MM.1S (cell line): ENCODE data around the gene KIF25.

ENCODE experiments used
- CTCF ChIP-seq: fragments of 300-600 bp; sonication (generic); IDR thresholded peaks from 2 replicates; pipeline ENCODE4 v1.5.1; 2016; ENCODE audit warnings: antibody characterized with exemption, low read length, mixed read lengths
- EZH2 ChIP-seq: fragments of 300-600 bp; sonication (generic); optimal IDR thresholded peaks from 2 replicates; pipeline ENCODE3; 2017; ENCODE audit warnings: low read depth, mild to moderate bottlenecking, antibody characterized with exemption, low read length, mixed read lengths
- EZH2phosphoT487 ChIP-seq: fragments of 300-600 bp; sonication (generic); IDR thresholded peaks from 2 replicates; pipeline ENCODE4 v1.6.1; 2018; ENCODE audit warnings: antibody characterized with exemption, low read length

- TF ChIP-seq CTCF (no peak), EZH2 (no peak), EZH2phosphoT487 (no peak)
Measured at GRCh38 chr6:168078943-168079405, 81.5 kb downstream of the KIF25 start, which contains the start of gene FRMD1.
